Right kidney (tissue), 1 donor: ENCODE results near the gene CDH7.

Experiments used
- DNase-seq: peaks from one replicate; pipeline ENCODE4 v3.0.0-alpha.2; 2016

CDH7 gene

DNA sequence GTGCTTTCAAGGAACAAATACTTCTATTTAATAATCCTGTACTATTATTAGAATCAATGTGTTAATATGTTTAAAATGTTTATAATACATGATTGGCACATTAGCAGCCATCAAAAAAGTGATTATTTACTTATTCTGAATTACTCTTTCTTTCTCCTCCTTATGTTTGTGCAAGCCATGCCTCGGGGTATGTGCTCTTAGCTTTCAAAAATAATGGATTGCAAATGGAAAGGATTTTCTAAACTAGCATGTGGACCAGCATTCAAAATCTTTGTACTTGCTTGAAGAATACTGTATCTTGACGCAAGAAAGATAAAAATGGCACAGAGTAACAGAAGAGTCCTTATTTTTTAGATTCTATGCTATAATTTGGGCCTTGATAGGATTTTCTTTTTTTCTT, 156.5 kb downstream of the CDH7 start:
- no peak for DNase-seq

- no peak for DNase-seq
Measured at GRCh38 chr18:65919018-65919417, 168.2 kb downstream of the CDH7 start.

GRCh38 chr18:65919663-65920062, 168.9 kb downstream of the CDH7 start:
- no peak for DNase-seq

GRCh38 chr18:65922103-65922502, 171.3 kb downstream of the CDH7 start:
- DNase-seq = no peak

DNA sequence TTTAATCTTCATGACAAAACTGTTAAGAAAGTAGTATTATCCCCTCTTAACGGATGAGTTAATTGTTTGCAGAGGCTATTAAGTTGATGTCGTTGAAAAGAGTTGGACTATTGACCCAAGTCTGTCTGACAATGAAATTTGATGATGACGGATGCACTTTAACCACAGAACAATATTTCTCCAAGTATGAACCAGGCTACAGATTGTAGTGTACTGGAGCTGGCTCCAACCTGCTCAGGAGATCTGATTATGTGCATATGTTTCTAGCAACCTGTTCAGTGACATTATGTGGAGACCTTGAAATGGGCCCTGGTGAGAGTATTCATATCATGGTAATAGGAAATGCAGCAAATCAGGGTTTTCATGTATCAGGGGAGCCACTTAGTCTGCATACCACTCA, 174.1 kb downstream of the CDH7 start:
- DNase-seq = no peak

DNA sequence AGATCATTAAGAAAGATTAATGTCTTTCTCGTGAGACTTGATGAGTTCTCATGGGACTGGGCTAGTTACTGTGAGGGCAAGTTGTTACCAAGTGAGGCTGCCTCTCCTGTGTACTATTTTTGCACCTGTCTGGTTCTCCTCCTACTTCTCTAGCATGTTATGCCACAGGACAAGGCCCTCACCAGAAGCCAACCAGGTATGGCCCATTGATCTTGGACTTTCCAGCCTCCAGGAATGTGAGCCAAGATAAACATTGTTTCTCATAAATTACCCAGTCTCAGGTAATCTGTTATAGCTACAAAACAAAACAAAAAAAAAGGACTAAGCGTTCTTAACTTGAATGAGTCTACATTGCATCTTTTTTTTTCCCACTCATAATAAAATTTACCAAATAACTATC, 184.1 kb downstream of the CDH7 start:
- no peak for DNase-seq

GRCh38 chr18:65936678-65937077, 185.9 kb downstream of the CDH7 start:
- DNase-seq = no peak

GRCh38 chr18:65937180-65937579, 186.4 kb downstream of the CDH7 start:
- DNase-seq = no peak

- no peak for DNase-seq
Measured at GRCh38 chr18:65938592-65939372, 188.0 kb downstream of the CDH7 start.
